ENCODE measurements around the gene HEPH.
"Not testable (repeated sequence)": the region's sequence is repeated elsewhere in the genome, so short reads cannot be mapped to it uniquely, and the experiment has no call there.

HEPH gene, protein sequence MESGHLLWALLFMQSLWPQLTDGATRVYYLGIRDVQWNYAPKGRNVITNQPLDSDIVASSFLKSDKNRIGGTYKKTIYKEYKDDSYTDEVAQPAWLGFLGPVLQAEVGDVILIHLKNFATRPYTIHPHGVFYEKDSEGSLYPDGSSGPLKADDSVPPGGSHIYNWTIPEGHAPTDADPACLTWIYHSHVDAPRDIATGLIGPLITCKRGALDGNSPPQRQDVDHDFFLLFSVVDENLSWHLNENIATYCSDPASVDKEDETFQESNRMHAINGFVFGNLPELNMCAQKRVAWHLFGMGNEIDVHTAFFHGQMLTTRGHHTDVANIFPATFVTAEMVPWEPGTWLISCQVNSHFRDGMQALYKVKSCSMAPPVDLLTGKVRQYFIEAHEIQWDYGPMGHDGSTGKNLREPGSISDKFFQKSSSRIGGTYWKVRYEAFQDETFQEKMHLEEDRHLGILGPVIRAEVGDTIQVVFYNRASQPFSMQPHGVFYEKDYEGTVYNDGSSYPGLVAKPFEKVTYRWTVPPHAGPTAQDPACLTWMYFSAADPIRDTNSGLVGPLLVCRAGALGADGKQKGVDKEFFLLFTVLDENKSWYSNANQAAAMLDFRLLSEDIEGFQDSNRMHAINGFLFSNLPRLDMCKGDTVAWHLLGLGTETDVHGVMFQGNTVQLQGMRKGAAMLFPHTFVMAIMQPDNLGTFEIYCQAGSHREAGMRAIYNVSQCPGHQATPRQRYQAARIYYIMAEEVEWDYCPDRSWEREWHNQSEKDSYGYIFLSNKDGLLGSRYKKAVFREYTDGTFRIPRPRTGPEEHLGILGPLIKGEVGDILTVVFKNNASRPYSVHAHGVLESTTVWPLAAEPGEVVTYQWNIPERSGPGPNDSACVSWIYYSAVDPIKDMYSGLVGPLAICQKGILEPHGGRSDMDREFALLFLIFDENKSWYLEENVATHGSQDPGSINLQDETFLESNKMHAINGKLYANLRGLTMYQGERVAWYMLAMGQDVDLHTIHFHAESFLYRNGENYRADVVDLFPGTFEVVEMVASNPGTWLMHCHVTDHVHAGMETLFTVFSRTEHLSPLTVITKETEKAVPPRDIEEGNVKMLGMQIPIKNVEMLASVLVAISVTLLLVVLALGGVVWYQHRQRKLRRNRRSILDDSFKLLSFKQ

DNA sequence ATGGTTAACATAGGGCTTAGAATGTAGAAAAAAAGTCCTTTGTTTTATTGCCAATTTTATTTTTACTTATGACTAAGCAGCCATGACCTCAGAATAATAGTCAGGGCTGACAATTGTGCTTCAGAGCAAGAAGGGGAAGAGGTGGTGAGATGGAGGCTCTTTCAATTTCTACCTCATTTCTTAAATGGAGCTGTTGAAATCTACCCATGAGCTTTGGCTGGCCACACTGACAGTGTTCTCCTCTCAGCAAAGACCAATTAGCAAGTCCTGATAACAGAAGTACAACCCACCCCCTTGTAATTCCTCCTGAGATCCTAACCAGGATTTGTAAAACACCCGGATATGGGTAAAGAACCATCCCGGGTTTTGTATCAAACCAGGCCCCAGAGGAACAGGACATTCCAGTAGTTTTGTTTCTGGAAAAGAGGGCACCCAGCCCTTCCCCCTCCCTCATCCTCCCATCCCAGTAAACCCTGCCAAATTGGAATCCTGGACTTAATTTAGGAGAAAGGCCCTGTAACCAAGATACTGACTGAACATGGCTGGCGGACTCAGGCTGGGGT lies at the start of gene HEPH:
HEPH (plus strand) TSS at position 399 of the 563 bp plus-strand sequence. CDS start 6,324 bp downstream, outside the sequence.
- DNase-seq (ENCODE audit: low read depth), result no peak
- TF ChIP-seq, protein P1, sequence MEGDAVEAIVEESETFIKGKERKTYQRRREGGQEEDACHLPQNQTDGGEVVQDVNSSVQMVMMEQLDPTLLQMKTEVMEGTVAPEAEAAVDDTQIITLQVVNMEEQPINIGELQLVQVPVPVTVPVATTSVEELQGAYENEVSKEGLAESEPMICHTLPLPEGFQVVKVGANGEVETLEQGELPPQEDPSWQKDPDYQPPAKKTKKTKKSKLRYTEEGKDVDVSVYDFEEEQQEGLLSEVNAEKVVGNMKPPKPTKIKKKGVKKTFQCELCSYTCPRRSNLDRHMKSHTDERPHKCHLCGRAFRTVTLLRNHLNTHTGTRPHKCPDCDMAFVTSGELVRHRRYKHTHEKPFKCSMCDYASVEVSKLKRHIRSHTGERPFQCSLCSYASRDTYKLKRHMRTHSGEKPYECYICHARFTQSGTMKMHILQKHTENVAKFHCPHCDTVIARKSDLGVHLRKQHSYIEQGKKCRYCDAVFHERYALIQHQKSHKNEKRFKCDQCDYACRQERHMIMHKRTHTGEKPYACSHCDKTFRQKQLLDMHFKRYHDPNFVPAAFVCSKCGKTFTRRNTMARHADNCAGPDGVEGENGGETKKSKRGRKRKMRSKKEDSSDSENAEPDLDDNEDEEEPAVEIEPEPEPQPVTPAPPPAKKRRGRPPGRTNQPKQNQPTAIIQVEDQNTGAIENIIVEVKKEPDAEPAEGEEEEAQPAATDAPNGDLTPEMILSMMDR (IDR thresholded peaks at IDR 0.05; ENCODE audit: low read depth, low read length, missing control alignments), result no peak
- no peak within 1 kb of the TSS for H3K4me3 ChIP-seq (ENCODE audit: low read depth, low read length)

DNA sequence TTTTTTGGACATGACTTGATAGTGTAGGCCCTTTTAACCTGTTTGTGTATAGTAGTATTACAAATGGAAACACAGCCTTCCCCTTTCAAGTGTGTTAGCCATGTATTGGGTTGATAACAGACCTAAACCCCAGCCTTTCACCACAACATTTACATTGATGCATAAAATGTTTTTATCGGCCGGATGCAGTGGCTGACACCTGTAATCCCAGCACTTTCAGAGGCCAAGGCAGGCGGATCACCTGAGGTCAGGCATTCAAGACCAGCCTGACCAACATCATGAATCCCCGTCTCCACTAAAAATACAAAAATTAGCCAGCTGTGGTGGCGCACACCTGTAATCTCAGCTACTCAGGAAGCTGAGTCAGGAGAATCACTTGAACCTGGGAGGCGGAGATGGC lies 45.3 kb upstream of the HEPH start:
- not testable (repeated sequence) for H3K4me3 ChIP-seq (ENCODE audit: low read depth, low read length); DNase-seq (ENCODE audit: low read depth)

DNA sequence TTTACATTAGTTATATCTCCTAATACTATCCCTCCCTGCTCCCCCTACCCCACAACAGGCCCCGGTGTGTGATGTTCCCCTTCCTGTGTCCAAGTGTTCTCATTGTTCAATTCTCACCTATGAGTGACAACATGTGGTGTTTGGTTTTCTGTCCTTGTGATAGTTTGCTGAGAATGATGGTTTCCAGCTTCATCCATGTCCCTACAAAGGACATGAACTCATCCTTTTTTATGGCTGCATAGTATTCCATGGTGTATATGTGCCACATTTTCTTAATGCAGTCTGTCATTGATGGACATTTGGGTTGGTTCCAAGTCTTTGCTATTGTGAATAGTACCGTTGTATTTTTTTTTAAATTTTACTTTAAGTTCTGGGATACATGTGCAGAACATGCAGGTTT lies 42.7 kb upstream of the HEPH start:
- H3K4me3 ChIP-seq (ENCODE audit: low read depth, low read length); DNase-seq (ENCODE audit: low read depth): not testable (repeated sequence)

DNA sequence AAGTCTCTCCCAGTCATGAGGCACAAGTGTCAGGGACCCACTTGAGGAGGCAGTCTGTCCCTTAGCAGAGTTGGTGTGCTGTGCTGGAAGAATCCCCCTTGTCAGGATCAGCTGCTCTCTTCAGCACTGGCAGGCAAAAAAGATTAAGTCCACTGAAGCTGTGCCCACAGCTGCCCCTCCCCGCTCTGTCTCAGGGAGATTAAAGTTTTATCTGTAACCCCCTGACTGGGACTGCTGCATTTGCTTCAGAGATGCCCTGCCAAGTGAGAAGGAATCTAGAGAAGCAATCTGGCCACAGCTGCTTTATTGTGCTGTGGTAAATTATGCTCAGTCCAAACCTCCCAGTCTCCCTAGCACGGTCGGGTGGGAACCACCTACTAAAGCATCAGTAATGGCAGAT lies 37.4 kb upstream of the HEPH start:
- no peak for DNase-seq (ENCODE audit: low read depth)

DNA sequence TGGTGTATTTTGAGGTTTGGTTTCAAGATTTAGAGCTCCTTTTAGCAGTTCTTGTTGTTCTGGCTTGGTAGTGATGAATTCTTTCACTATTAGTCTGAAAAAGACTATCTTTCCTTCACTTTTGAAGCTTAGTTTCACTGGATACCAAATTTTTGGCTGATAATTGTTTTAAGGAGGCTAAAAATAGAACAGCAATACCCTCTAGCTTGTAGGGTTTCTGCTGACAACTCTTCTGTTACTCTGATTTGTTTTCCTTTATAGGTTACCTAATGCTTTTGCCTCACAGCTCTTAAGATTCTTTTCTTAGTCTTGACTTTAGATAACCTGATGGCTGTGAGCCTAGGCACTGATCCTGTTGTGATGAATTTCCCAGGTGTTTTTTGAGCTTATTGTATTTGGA lies 33.6 kb upstream of the HEPH start:
- TF ChIP-seq, protein P1 (IDR thresholded peaks at IDR 0.05; ENCODE audit: low read depth, low read length, missing control alignments), result no peak
- no peak overlapping the region for H3K4me3 ChIP-seq (ENCODE audit: low read depth, low read length)
- DNase-seq (ENCODE audit: low read depth), result no peak

More for the DNA sequence above, 37.4 kb upstream of the HEPH start:
- TF ChIP-seq, protein P1 (IDR thresholded peaks at IDR 0.05; ENCODE audit: low read depth, low read length, missing control alignments), result no peak
- H3K4me3 ChIP-seq (ENCODE audit: low read depth, low read length), result no peak overlapping the region

DNA sequence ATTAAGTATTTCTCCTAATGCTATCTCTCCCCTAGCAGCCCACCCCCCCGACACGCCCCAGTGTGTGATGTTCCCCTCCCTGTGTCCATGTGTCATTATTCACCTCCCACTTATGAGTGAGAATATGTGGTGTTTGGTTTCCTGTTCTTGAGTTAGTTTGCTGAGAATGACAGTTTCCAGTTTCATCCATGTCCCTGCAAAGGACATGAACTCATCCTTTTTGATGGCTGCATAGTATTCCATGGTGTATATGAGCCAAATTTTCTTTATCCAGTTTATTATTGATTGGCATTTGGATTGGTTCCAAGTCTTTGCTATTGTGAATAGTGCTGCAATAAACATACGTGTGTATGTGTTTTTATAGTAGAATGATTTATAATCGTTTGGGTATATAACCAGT lies 28.8 kb upstream of the HEPH start:
- DNase-seq (ENCODE audit: low read depth); H3K4me3 ChIP-seq (ENCODE audit: low read depth, low read length): not testable (repeated sequence)

DNA sequence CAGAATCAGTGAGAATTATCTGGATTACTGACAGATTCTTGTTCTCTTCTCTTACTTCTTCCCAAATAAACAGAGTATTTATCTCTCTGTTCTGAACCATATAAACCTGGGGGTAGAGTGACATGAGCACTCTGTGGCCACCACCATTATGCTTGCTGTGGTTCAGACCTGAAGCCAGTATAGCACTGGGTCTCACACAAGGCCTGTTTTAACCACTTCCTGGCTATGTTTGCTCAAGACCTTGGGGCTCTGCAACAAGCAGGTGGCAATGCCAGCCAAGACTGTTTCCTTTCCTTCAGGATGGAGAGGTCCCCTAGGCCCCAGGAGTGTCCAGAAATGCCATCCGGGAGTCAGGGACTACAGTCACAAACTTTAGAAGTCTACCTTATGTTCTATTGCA lies 21.7 kb upstream of the HEPH start:
- no peak overlapping the region for H3K4me3 ChIP-seq (ENCODE audit: low read depth, low read length)
- no peak for DNase-seq (ENCODE audit: low read depth)
- TF ChIP-seq, protein P1 (IDR thresholded peaks at IDR 0.05; ENCODE audit: low read depth, low read length, missing control alignments), result no peak

DNA sequence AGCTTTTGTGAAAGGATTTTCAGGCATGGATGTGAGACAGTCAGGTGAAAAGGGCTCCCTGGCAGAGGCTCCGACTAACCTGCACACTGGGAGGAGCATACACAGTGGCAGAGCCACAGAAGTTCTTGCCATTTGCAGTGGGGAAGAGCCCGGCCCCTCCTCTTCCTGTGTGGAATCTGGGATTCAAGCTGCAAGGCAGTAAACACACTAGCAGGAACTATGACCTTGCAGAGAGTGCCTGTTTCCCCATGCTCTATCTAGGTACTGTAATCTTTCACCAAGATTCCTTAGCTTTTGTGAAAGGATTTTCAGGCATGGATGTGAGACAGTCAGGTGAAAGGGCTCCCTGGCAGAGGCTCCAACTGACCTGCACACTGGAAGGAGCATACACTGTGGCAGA lies 19.8 kb upstream of the HEPH start:
- TF ChIP-seq, protein P1 (IDR thresholded peaks at IDR 0.05; ENCODE audit: low read depth, low read length, missing control alignments), result no peak
- DNase-seq (ENCODE audit: low read depth), result no peak
- H3K4me3 ChIP-seq (ENCODE audit: low read depth, low read length), result no peak overlapping the region
